Cardiac muscle cell (in vitro differentiated cells and primary cell): ENCODE data around the gene EPS8L2. TPM values are rescaled to one million over a fixed set of nuclear protein-coding genes. Genes with fewer than 3 reads are reported as not detected.

Experiments
- DNase-seq, 2 donors: peaks; one replicate each; pipeline versions ENCODE4 v3.0.0 to v3.0.0-alpha.2; 2010 to 2017; ENCODE audit warnings: low read depth in 1 of 2, low spot score in 1 of 2
- H3K27ac ChIP-seq: fragments of 200-600 bp; sonication (generic); 2 replicates; pipeline ENCODE4 v1.5.1; 2016
- H3K27me3 ChIP-seq: fragments of 200-600 bp; sonication (generic); 2 replicates; pipeline ENCODE4 v1.6.0; 2016; ENCODE audit warnings: control low read depth
- H3K36me3 ChIP-seq: fragments of 200-600 bp; sonication (generic); 2 replicates; pipeline ENCODE4 v1.5.1; 2016; ENCODE audit warnings: control low read depth
- H3K4me1 ChIP-seq: fragments of 200-600 bp; sonication (generic); 2 replicates; pipeline ENCODE4 v1.8.1; 2017; ENCODE audit warnings: low read depth, mild to moderate bottlenecking, mixed run types
- H3K4me3 ChIP-seq: fragments of 200-600 bp; sonication (generic); 2 replicates; pipeline ENCODE4 v1.5.1; 2016; ENCODE audit warnings: mild to moderate bottlenecking
- H3K9me3 ChIP-seq: fragments of 200-600 bp; sonication (generic); 2 replicates; pipeline ENCODE4 v1.5.1; 2017; ENCODE audit warnings: low read depth, mild to moderate bottlenecking, control low read depth
- polyA plus RNA-seq: library from polyadenylated mRNA; unstranded; fragments of >200 nt; fragmentation: Nextera tagmentation; extraction: Ambion mirVana; gene quantifications from 2 replicates; pipeline ENCODE4 v1.2.1, GENCODE V29; 2016
- total RNA-seq: library from RNA; depleted of rRNA; stranded (reverse); fragments of >200 nt; gene quantifications from 2 replicates; pipeline ENCODE4 v1.2.3, GENCODE V29; 2016
- TF ChIP-seq, protein P1 (sequence below): IDR thresholded peaks from 2 replicates; pipeline ENCODE4 v1.5.1; 2012; ENCODE audit warnings: low read depth, mild to moderate bottlenecking, low read length

The EPS8L2 gene
- total and polyA plus RNA-seq, 2 experiments from 2014 or later: 22.6 to 25.7 TPM

DNA sequence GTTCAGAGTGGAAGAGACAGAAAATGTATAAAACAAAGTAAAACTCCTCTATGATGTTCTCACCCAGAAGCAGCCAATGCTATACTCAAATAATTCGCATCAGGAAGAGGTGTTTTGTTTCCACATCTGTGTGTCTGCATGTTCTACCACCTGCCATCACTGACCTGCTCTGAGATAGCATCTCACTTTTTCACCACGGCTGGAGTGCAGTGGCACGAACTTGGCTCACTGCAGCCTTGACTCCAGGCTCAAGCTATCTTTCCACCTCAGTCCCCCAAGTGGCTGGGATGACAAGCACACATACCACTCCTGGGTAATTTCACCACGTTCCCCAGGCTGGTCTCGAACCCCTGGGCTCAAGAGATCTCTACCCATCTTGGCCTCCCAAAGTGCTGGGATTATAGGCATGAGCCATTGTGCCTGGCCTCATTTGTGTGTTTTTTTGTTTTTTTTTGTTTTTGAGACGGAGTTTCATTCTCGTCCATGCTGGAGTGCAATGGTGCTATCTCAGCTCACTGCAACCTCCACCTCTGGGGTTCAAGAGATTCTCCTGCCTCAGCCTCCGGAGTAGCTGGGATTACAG lies 55.6 kb downstream of the EPS8L2 start:
- H3K27ac ChIP-seq: no peak overlapping the region
- no peak for DNase-seq
- no peak overlapping the region for H3K4me3 ChIP-seq
- H3K9me3 ChIP-seq: no peaks in the 10 kb centered on the region
- TF ChIP-seq, protein P1, sequence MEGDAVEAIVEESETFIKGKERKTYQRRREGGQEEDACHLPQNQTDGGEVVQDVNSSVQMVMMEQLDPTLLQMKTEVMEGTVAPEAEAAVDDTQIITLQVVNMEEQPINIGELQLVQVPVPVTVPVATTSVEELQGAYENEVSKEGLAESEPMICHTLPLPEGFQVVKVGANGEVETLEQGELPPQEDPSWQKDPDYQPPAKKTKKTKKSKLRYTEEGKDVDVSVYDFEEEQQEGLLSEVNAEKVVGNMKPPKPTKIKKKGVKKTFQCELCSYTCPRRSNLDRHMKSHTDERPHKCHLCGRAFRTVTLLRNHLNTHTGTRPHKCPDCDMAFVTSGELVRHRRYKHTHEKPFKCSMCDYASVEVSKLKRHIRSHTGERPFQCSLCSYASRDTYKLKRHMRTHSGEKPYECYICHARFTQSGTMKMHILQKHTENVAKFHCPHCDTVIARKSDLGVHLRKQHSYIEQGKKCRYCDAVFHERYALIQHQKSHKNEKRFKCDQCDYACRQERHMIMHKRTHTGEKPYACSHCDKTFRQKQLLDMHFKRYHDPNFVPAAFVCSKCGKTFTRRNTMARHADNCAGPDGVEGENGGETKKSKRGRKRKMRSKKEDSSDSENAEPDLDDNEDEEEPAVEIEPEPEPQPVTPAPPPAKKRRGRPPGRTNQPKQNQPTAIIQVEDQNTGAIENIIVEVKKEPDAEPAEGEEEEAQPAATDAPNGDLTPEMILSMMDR: no peak
- H3K4me1 ChIP-seq: no peaks in the 10 kb centered on the region
- H3K36me3 ChIP-seq: peaks cover 30% of the 10 kb centered on the region
- H3K27me3 ChIP-seq: no peaks in the 10 kb centered on the region

- peak in 1 of 2 donors; percentile 74 for DNase-seq
- H3K36me3 ChIP-seq: peaks cover 28% of the 10 kb centered on the region
- H3K27me3 ChIP-seq: no peaks in the 10 kb centered on the region
- no peaks in the 10 kb centered on the region for H3K9me3 ChIP-seq
- no peak overlapping the region for H3K27ac ChIP-seq
- TF ChIP-seq, protein P1: peak; percentile 3
- H3K4me1 ChIP-seq: no peaks in the 10 kb centered on the region
- no peak overlapping the region for H3K4me3 ChIP-seq
Measured at GRCh38 chr11:762421-763072, 56.5 kb downstream of the EPS8L2 start.

DNA sequence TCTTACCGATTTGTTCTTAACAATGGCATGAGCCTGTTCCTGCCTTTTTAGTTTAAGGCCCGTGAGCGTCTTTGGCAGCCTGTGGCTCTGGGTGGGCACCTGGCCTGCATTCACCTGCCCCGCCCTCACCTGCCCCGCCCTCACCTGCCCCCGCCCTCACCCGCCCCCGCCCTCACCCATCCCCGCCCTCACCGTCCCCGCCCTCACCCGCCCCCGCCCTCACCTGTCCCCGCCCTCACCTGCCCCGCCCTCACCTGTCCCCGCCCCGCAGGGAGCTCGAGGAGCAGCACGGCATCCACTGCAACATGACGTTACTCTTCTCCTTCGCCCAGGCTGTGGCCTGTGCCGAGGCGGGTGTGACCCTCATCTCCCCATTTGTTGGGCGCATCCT lies 57.0 kb downstream of the EPS8L2 start:
- H3K27ac ChIP-seq: no peak overlapping the region
- no peak for DNase-seq
- H3K4me1 ChIP-seq: no peaks in the 10 kb centered on the region
- H3K4me3 ChIP-seq: no peak overlapping the region
- TF ChIP-seq, protein P1: no peak
- H3K9me3 ChIP-seq: no peaks in the 10 kb centered on the region
- no peaks in the 10 kb centered on the region for H3K27me3 ChIP-seq
- H3K36me3 ChIP-seq: peaks cover 28% of the 10 kb centered on the region

DNA sequence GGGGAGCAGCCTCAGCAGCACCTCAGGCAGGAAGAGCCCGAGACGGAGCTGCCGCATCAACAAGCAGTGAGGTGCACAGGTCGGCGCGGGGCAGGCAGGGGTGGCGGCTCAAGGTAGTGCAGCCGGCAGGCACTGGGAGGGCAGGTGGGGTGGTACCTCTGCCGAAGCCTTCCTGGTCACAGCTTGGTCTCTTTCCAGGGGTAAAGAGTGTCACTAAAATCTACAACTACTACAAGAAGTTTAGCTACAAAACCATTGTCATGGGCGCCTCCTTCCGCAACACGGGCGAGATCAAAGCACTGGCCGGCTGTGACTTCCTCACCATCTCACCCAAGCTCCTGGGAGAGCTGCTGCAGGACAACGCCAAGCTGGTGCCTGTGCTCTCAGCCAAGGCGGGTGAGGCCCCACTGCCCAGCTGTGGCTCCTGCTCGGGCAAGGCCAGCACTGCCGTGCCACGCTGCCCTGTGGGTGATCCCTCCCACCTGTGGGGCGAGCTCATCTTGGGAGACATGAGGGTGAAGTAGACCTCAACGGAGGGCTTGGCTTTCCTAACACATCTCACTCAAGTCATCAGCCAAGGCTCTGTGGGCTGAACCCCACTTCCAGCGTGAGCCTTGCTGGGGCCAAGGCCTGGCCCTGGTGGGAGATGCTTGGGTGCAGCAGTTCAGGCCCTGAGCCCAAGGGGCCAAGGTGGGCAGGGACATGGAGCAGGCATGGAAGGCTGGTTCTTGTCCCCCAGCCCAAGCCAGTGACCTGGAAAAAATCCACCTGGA lies 57.7 kb downstream of the EPS8L2 start:
- Histone ChIP-seq H3K4me1 (no peaks in the 10 kb centered on the region), H3K36me3 (peaks cover 28% of the 10 kb centered on the region), H3K4me3 (no peak overlapping the region), H3K27me3 (no peaks in the 10 kb centered on the region), H3K27ac (no peak overlapping the region), H3K9me3 (no peaks in the 10 kb centered on the region)
- DNase-seq: no peak
- TF ChIP-seq, protein P1: no peak

GRCh38 chr11:764322-765024 lies 58.4 kb downstream of the EPS8L2 start:
- Histone ChIP-seq H3K27me3 (no peaks in the 10 kb centered on the region), H3K4me1 (no peaks in the 10 kb centered on the region), H3K4me3 (no peak overlapping the region), H3K27ac (peak overlapping the region; percentile 22), H3K9me3 (no peaks in the 10 kb centered on the region), H3K36me3 (peaks cover 22% of the 10 kb centered on the region)
- no peak for DNase-seq
- TF ChIP-seq, protein P1: no peak
